Tibial nerve (tissue), 3 donors: ENCODE measurements around the gene SEPTIN12.

ENCODE experiments used
- CTCF ChIP-seq, 5 experiments: fragments of 200-600 bp in 3 of 5; fragments of 450-650 bp in 2 of 5; sonication (generic) in 3 of 5; IDR thresholded peaks; one replicate each; pipeline ENCODE4 v1.5.1; 2016 to 2019; ENCODE audit warnings: antibody characterized with exemption in 5 of 5, mild to moderate bottlenecking in 3 of 5, moderate library complexity in 2 of 5
- POLR2A ChIP-seq, 2 donors: fragments of 450-650 bp; IDR thresholded peaks; one replicate each; pipeline ENCODE4 v1.6.1; 2017; ENCODE audit warnings: antibody characterized with exemption in 2 of 2, mild to moderate bottlenecking in 2 of 2, moderate library complexity in 2 of 2

- TF ChIP-seq CTCF (IDR thresholded peaks at IDR 0.05), result no peak
- no peak for TF ChIP-seq POLR2A (IDR thresholded peaks at IDR 0.05)
Measured at GRCh38 chr16:4828567-4829321, 40.6 kb upstream of the SEPTIN12 start.
